Measurements from ENCODE around the gene FAM200A.
"Not testable (repeated sequence)": the region's sequence is repeated elsewhere in the genome, so short reads cannot be mapped to it uniquely, and the experiment has no call there.

Gene FAM200A

DNA sequence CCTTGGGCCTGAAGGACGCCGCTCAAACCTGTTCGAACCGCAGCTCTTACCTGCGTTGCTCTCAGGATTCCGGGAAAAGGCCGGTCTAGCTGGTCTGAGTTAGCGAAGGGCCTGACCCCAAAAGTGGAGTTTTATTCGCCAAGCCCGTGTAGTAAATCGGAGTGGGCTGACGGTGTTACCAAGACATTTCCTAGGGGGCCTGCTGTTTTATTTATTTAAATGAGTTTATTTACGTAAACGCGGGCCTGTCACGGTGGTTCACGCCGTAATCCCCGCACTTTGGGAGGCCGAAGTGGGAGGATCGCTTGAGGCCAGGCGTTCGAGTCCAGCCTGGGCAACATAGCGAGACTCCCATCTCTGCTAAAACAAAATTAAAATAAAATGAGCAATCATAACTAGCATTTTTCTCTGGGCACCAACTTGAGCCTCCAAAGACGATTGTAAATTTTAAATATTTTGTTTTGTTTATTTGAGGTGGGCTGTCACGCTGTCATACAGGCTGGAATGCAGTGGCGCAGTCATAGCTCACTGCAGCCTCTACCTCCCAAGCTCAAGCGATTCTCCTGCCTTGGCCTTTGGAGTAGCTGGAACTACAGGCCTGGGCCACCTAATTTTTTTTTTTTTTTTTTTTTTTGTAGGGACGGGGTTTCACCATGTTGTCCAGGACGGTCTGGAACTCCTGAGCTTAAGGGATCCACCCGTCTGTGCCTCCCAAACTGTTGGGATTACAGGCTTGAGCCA, 7.4 kb upstream of the FAM200A start:
- DNase-seq (ENCODE audit: low spot score), result no peak

GRCh38 chr7:99558306-99559174, 6.6 kb upstream of the FAM200A start, which contains the start of gene ZNF655:
TSS of gene ZNF655 (plus strand) at chr7:99558642. CDS start at chr7:99560560, 1,918 bp downstream.
- DNase-seq (ENCODE audit: low spot score), result peak; percentile 97

- no peak for DNase-seq (ENCODE audit: low spot score)
These were observed 6.0 kb upstream of the FAM200A start for GRCh38 chr7:99557940-99558305.

GRCh38 chr7:99557196-99557607, 5.3 kb upstream of the FAM200A start:
- DNase-seq (ENCODE audit: low spot score), result no peak

- no peak for DNase-seq (ENCODE audit: low spot score)
These were observed 3.0 kb upstream of the FAM200A start for GRCh38 chr7:99554939-99555338.

- no peak for DNase-seq (ENCODE audit: low spot score)
These were observed 1.1 kb upstream of the FAM200A start for GRCh38 chr7:99553039-99553438.

GRCh38 chr7:99551334-99551733, 580 bp downstream of the FAM200A start:
- no peak for DNase-seq (ENCODE audit: low spot score)

DNA sequence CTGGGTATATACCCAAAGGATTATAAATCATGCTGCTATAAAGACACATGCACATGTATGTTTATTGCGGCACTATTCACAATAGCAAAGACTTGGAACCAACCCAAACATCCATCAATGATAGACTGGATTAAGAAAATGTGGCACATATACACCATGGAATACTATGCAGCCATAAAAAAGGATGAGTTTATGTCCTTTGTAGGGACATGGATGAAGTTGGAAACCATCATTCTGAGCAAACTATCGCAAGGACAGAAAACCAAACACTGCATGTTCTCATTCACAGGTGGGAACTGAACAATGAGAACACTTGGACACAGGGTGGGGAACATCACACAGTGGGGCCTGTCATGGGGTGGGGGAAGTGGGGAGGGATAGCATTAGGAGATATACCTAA, 2.4 kb downstream of the FAM200A start:
- not testable (repeated sequence) for DNase-seq (ENCODE audit: low spot score)

- not testable (repeated sequence) for DNase-seq (ENCODE audit: low spot score)
These were observed 6.6 kb downstream of the FAM200A start for GRCh38 chr7:99545308-99545707.

DNA sequence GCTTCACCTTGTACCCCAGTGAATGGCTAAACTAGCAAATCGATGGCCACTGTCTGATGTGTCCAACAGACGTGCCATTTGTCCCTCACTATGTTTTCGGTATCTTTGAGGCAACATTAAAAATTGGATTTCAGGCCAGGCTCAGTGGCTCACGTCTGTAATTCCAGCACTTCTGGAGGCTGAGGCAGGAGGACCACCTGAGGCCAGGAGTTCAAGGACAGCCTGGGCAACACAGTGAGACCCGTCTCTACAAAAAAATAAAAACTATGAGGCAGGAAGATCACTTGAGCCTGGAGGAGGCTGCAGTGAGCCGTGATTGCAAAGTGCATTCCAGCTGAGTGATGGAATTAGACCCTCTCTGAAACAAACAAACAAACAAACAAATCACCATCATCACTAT, 8.0 kb downstream of the FAM200A start:
- DNase-seq (ENCODE audit: low spot score), result no peak

DNA sequence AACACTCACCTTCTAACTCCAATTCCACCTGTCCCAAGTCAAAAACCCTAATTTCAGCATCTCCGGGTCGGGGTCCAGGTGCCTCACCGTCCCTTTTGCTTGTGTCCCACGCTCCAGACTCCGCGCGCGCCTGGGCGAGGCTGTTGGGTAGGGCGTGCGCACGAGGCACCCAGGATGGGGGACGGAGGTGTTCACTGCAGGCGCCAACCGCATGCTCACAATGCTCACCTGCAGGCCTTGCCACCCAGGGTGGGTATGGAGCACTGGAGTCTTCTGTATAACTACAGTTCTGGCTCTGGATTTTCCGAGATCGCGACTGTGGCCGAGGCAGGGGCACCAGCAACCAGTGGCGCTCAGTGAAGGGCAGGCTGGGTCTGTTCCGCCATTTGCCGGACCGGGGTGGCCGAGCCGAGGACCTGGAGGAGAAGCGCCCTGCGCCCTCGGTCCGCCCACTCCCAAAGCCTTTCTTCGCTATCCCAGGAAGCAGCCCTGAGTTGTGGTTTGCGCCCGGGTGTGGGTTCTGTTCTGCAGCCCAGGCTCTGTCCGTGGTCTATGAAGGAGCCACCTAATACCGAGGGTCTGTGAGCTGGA, 8.7 kb downstream of the FAM200A start:
- DNase-seq (ENCODE audit: low spot score), result no peak

DNA sequence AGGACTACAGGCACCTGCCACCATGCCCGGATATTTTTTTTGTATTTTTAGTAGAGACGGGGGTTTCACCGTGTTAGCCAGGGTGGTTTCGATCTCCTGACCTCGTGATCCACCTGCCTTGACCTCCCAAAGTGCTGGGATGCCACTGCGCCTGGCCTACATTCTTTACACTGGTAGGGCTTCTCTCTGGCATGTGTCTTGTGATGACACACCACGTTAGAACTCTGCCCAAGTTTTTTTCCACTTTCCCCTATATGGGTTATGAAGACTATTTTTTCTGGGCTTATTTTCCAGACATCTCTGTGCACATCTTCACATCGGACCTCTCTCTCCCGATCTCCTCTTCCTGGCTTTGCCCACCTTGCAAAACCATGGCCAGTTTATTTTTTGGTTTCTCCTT, 10.7 kb downstream of the FAM200A start:
- DNase-seq (ENCODE audit: low spot score), result no peak

GRCh38 chr7:99540542-99540941, 11.4 kb downstream of the FAM200A start:
- DNase-seq (ENCODE audit: low spot score), result no peak

DNA sequence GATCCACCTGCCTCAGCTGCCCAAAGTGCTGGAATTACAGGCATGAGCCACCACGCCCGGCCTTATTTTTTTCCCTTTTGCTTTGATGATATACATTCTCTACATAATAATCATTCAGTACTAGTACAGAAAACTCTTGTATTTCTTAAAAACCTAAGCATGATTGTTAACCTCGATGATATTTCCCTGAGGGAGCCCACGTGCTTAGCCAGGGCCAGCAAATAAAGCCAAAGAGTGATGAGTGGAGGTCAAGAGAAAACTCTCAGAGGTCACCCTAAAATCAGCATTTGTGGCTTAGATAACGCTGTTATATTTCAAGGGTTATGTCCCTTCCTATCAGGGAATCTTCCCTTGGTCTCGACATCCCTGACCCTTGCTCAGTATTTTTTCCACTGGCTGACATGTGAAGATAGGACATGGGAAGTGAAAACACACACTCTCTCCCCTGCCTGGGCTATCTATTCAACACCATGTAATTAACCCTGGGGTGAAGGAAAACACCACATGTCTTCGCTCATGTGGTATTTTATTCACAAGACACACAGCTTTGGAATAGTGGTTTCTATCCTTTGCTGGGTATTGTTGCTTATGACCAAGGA, 12.6 kb downstream of the FAM200A start:
- no peak for DNase-seq (ENCODE audit: low spot score)

DNA sequence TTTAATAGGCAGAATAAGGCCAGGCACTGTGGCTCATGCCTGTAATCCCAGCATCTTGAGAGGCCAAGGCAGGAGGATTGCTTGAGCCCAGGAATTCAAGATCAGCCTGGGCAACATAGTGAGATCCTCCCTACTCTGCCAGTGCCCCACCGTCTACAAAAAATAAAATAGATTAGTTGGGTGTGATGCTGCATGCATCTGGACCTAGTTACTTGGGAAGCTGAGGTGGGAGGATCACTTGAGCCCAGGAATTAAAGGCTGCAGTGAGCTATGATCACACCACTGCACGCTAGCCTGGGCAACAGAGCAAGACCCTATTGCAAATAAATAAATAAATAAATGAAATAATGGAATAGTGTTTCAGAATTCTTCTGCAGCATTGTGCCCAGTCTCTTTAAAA, 16.2 kb downstream of the FAM200A start:
- no peak for DNase-seq (ENCODE audit: low spot score)

GRCh38 chr7:99531354-99531765, 20.6 kb downstream of the FAM200A start:
- no peak for DNase-seq (ENCODE audit: low spot score)

GRCh38 chr7:99525713-99526440, 26.0 kb downstream of the FAM200A start:
- no peak for DNase-seq (ENCODE audit: low spot score)

GRCh38 chr7:99521399-99521798, 30.5 kb downstream of the FAM200A start:
- no peak for DNase-seq (ENCODE audit: low spot score)

GRCh38 chr7:99514050-99514449, 37.9 kb downstream of the FAM200A start:
- DNase-seq (ENCODE audit: low spot score), result no peak

- no peak for DNase-seq (ENCODE audit: low spot score)
These were observed 46.6 kb downstream of the FAM200A start for GRCh38 chr7:99505324-99505662.

- peak; percentile 97 for DNase-seq (ENCODE audit: low spot score)
These were observed 47.2 kb downstream of the FAM200A start, which contains the start of gene ZKSCAN5 for GRCh38 chr7:99504603-99505323. TSS of gene ZKSCAN5 (plus strand) at chr7:99504662. CDS start at chr7:99506045, 1,383 bp downstream.

Data from ecto neural progenitor cell (in vitro differentiated cells).